ENCODE data around the gene KIF5A.

The KIF5A gene

DNA sequence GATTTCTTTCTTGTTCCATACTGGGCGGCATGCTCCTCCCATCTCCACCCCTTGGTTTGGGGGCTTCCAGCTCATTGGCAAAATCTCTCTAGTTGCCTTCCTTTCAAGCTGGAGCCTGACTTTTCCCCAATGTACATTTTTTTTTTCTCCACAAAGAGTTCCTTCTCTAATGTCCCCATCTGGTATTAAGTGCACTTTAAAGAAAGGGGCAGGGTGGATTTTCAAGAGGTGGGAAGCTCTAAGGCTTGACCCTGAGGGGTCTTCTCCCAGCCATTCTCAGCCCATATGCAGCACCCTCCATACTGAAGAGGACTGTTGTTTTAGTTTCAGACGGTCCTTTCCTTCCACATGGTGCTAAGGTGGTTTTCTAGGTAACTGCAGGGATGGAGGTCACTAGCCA lies 35.3 kb downstream of the KIF5A start:
- DNase-seq = no peak

DNA sequence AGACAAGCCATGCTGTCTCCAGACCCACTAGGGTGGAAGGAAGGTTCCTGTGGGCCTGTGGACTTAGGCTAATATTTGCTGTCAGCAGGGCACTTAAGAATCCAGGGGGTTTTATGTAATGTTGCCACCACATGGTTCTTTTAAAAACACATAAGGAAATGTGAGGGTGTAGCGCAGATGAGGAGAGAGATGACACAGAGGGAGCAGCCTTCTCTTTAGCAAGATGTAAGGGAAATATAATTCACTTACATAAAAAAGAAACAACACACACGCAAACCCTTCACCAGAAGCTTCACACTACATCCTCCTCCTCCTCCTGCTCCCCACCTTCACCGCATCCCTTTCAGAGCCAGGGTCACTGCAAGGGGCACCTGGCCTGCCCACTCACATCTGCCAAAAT lies 36.3 kb downstream of the KIF5A start:
- no peak for DNase-seq

DNA sequence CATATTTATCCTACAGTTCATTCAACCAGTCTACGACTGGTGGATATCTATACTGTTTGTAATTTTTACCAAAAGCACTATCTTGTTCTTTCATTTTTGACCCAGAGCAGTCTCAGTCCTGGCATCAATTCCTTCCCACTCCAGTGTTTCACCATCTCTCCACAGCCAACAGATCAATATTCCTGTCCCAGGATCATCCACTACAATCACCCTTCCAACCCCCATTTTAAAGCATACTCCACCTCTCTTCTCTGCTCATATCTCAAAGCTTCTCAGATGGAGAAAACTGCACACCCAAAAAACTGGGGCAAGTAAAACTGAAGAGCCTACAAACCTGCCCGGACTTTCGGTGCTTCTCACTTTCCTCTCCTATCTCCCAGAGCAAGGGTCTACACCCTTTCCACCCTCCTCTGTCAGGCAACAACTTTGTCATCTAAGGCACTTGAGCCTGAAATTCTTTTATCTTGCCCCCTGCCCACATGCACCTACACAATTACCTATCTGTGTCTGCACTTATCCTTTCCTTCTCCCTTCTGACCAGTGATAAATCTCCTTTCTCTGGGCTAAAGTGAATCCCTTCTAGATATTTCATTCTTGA lies 37.1 kb downstream of the KIF5A start:
- DNase-seq = no peak

DNA sequence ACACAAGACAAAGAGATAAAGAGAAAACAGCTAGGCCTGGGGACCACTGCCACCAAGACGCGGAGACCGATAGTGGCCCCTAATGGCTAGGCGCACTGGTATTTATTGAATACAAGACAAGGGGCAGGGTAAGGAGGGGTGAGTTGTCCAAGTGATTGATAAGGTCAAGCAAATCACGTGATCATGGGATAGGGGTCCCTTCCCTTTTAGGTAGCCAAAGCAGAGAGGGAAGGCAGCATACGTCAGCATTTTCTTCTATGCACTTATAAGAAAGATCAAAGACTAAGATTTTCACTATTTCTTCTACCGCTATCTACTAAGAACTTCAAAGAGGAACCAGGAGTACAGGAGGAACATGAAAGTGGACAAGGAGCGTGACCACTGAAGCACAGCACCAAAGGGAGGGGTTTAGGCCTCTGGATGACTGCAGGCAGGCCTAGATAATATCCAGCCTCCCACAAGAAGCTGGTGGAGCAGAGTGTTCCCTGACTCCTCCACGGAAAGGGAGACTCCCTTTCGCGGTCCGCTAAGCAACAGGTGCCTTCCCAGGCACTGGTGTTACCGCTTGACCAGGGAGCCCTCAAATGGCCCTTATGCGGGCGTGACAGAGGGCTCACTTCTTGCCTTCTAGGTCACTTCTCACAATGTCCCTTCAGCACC lies 39.2 kb downstream of the KIF5A start:
- DNase-seq = peak; percentile 68

DNA sequence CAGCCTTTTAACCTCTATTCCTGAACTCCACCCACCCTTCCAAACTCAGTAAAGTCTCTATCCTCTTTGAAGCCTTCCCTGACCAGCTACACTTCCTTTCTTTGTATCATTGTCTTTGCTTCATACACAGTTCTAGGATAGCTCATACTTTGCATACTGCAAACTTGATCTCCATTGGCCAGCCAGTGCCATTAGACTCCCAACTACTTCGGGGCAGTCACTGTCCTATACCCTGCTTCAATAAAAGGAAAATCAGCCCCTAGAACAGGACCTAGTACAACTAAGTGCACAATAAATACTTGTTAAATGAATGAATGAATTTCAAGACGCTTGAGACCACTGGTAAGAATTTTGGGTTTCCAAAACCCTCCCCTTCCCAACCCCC lies 40.6 kb downstream of the KIF5A start:
- DNase-seq = no peak

DNA sequence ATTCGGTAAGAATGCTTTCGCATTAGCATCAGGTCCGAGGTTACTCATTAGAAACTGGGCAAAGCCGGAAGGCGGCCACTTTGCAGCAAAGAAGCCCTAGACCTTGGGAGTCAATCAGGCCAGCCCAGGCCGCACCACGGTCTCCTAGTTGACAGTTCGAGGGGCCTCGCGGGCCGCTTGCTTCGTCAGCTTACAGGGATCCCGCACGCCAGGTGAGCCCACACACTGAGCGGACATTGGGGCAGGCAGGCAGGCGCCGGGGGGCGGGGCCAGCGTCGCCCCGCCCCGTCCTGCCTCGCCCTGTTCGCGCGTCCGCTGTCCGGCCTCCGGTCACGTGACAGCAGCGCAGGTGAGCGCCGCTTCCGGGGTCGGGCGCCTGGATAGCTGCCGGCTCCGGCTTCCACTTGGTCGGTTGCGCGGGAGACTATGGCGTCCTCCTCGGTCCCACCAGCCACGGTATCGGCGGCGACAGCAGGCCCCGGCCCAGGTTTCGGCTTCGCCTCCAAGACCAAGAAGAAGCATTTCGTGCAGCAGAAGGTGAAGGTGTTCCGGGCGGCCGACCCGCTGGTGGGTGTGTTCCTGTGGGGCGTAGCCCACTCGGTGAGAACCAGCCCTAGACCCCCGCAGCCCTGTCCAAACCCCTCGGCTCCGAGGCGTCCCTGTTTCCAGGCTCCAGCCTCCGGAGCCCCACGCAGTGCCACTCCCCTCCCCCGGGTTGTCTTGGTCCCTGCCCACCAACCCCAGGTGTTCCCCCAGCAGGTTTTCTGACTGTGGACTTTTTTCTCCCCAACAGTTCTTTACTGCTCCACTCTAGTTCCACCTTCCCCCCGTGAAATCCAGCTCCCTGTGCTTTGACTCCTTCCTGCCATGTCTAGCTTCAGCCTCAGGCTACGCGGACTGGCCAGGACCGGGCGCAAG lies 41.3 kb downstream of the KIF5A start, which contains the start of gene PIP4K2C:
Gene PIP4K2C (plus strand): TSS at position 329 of the 918 bp plus-strand sequence. CDS start 98 bp downstream, at position 427.
- peak; percentile 97 for DNase-seq

DNA sequence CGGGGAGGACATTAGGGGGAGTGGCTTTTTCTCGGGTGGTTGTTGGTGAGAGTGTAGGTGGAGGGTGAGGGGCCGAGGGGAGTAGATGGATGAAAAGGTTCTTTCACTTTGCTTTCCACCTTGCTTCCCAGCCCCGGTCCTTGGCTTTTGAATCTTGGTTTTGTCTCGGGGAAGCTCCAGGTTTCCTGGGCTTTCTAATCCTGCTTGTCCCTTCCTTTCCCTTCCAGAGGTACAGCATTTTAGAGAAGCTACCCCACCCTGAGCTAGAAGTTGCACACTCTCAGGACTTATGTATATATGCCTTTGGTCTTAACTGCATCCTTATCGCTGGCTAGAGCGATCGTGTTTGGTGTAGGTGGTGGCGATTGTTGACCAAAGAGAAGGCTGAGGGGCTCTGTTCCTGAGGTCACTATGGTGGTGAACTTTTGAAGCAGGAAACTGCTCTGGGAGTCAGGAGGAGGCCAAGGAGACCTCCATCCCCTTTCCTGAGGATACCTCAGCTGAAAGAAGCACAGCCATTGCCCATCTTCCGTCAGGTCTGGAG lies 42.0 kb downstream of the KIF5A start:
- DNase-seq = no peak

DNA sequence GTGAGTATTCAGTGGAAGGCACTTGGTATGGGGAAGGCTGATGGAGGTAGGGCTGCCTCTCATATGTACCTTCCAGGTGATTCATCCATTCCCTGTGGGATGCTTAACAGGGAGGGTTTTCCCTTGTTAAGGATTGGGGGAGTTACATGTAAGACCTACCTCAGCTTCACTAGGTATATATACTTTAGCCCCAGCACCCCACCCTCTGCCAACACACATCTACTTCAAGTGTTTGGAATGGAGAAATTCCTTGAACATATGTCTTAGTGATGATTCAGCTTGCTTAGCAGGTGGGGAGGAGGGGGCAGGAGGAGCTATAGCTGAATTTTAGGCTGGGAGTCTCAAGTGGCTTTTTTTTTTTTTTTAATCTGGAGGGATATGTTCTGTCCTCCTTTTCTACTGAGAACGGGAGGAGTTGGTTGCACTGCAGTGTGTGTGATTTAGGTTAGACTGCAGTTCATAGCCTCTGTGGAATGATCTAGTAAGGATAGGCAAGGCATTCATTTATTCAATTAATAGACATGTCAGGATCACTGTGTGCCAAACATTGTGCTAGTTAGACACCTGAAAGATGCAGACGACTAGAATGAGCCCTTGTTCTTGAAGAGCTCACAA lies 42.8 kb downstream of the KIF5A start:
- no peak for DNase-seq

DNA sequence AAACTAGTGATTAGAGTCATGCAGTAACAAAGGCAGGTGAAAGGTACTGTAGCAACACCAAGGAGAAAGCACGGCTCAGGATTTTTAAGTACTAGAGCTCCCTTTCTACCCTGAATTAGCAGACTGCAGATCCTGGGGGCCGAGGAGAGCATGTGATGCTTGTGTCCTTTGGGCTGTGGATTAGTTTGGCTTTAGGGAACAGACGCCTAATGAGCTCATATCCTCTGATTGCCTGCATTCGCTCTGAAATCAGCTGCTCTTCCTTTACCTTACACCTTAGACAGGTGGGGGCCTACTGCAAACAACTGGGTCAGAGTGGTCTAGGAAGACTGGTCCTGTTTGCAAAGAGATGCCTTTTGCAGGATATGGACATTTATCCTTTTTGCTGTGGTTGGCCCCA lies 43.3 kb downstream of the KIF5A start:
- no peak for DNase-seq

DNA sequence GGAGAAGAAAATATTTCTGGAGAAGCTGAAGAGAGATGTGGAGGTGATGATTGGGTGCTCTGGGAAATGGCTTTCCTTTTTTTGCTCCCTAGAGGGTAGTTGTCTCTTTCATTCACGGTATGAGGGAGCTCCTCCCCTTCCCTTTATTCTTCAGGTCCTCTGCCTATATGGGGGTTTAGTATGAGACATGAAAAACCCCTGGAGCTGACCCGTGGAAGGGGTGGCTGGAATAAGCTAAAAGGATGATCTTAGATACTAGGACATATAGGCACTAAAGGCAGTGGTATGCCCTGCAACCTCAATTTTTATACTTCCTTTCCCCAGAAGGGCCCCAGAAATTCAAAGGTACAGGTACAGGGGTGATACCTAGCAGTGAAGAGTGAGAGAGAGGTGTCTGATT lies 50.6 kb downstream of the KIF5A start:
- DNase-seq = no peak

DNA sequence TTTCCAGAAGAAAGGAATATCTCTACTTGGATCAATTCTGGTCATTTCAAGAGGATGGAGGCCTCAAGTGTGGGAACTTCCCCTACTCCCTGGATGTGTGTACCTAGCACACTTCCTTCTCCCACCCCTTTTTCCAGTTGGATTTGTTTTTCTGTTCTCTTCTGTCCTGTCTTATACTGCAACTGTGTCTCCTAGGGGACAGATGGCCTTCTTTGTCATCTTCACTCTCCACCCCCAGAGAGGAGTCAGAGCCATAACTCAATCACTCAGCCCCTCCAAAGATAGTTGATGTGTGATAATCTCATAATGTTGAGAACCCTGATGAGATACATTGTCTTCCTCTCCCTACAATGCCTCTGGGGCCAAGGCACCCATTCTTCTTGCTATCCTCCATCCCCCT lies 52.7 kb downstream of the KIF5A start:
- no peak for DNase-seq

DNA sequence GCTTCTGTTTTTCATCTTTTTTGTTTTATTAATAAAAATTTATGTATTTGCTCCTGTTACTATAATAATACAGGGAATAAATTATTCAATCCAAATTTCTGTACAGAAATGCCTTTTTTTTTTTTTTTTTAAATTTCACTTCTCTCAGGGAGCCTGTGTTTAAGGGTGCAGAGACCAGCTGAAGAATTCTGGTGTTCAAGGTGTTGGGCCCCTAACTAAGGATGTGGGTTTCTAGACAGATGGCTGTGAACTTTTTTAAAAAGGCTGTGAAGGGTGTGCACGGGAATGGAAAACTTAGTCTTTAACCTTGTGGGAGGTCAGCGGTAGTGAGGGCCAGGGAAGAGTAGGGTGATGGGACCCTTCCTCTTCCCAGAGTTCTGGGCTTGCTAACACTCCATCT lies 53.5 kb downstream of the KIF5A start:
- no peak for DNase-seq

DNA sequence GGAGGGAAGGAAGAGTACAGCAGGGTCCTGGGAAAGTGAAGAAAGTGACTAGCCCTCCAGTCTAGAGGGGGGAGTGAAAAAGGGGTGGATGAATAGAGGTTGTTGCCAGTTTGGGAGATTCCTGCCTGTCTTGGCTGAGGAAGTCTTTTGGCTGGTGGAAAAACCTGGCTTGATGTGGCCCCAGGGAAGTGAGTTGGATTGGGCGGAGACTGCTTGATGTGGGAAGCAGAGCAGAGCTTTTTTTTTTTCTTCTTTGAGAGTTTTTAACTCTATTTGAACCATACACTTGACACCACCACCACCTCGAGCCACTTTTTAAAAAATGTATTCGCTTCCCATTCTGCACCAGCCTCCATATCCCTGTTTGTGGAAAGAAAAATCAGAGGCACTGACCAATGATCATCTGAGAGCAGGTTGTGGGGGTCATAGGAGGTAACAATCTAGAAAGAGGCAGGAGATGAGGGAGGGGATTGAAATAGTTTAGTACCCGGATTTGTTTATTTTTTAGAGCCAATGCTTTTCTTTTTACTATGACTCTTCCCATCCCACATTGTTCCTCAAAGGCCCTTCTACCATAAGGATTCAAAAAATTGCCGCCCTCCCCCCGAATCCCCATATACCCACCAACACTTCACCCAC lies 54.1 kb downstream of the KIF5A start:
- DNase-seq = peak; percentile 61

DNA sequence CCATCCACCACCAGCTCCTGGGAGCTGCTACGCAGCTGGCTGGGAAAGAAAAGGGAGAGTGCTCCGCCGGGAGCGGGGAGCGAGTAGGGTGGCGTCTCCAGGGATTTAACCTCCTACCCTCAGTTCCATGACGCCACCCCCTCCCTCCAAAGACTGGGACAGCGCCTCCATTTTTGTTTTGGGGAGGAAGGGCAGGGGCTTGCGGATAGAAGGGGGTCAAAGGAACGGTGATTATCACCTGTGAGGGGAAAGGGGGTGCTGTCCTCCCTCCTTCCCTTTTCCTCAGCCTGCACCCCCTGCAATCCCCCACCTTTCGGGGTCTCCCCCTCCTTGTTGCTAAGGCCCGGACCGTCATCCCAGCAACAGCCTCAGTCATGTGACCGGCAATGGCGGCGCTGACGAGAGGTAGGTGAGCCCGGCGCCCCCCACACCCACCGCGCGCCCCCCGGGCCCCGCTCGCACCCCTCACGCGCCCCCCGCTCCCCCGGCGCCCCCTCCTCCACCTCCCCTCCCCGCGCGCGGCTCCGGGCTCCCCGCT lies 54.7 kb downstream of the KIF5A start, which contains the start of gene DTX3:
Gene DTX3 (plus strand): TSS at position 371 of the 538 bp plus-strand sequence. CDS start 1,694 bp downstream, outside the sequence.
- DNase-seq = peak; percentile 69

DNA sequence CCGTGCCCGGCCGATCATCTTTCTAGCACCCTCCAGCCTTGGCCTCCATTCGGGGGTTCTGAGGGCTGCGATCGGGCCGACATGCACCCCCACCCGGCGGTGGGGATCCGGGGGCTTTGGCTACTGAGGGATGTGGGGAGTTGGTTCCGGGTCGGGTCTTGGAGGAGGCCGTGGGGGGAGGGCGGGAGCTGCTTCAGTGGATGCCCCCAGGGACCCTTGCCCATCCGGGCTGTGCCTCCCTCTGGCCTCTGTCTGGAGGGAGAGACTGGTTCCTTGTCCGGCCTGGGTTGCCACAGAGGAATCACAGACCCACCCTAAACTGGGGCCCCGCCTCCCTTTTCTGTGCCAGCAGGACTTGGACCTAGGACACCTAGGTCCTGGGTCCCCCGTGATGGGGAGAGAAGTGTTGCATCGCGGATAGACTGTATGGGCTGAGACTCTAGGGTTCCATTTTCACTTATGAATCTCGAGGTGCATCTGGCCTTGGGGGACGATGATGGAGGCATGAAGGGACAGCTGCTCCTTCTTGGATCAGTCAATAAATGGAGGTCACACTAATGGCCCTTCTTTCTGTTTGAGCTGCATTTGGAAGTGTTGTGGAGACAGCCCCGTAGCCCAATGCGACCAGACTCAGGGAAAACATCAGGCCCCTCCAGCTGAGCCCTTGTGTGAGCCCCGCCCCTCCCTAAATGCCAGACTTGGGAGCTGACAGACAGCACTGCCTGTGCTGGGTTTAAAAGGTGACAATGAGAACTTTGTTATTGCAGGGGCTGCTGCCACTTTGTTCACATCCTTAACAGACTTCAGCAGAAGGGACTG lies 55.4 kb downstream of the KIF5A start:
- DNase-seq = peak; percentile 56

DNA sequence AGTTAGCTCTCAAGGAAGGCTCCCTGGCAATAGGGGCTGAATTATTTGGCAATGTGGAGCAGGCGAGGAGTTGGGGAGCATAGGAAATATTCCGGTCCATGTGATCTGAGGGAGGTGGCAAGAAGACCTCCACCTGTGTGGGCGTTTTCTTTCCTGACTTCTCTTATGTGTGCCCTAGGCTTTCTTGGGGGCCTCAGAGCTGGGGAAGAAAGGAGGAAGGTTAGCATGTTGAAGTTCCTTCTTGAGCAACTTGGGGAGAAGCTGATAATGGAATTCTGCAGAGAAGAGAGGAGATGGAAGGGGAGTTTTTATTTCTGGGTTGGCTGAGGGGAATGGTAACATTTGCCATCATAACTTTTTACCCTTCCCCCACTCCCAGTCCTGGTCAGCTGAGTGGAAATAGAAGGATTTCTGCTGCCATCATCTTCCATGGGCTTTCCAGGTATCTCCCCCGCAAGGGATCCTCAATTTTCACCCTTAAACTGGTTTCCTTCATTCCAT lies 56.0 kb downstream of the KIF5A start:
- DNase-seq = no peak

DNA sequence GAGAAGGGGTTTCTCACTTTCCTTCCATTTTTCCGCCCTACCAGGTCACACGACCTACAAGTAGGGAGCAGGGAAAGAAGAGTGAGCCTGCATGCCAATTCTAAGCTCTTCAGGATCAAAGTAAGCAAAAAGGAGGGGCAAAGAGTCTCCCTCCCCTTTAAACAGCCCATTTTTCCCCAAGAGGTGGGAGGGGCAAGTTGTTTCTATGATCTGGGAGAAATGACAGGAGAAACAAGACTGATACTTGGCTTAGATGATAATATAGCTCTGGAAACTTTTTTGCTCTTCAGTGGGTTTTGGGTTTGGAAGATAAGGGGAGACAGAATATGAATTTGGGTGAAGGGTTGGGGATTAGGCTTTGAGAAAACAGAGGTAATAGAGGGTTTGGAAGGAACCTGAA lies 56.6 kb downstream of the KIF5A start:
- DNase-seq = no peak

DNA sequence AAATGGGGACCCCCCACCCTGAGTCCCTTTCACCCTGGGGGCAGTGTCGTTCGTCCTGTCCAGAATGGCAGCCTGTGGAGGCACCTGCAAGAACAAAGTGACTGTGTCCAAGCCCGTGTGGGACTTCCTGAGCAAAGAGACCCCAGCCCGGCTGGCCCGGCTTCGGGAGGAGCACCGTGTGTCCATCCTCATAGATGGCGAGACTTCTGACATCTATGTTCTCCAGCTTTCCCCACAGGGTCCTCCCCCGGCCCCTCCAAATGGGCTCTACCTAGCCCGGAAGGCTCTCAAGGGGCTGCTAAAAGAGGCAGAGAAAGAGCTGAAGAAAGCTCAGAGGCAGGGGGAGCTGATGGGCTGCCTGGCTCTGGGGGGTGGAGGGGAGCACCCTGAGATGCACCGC lies 57.0 kb downstream of the KIF5A start:
- no peak for DNase-seq

DNA sequence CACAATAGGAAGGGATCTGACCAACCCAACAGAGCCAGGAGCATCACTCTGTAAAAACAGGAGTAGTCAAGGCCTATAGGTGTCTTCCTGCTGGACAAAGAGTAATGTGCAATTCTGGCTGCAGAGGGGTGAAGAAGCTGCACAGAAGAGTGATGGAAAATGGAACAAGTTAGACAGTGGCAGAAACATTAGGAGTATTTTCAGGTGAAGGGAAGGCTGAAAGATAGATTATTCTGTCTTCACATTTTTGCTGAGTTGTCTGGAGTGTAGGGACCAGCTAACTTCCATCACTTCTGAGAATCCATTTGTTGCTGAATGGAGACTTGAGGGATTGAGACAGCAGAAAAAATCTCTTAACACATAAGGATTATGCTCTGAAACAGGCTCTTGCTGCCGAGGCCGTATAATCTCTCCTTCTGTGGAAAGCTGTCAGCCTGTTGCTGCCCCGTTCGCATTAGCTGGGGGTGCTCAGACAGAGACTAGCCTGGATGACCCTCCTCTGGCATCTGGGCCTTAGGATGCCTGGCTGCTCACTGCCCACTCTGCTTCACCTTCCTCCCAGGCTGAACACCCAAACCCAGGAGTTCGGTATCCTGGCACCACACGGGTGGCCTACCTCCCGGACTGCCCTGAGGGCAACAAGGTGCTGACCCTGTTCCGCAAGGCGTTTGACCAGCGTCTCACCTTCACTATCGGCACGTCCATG lies 58.3 kb downstream of the KIF5A start:
- peak; percentile 24 for DNase-seq

DNA sequence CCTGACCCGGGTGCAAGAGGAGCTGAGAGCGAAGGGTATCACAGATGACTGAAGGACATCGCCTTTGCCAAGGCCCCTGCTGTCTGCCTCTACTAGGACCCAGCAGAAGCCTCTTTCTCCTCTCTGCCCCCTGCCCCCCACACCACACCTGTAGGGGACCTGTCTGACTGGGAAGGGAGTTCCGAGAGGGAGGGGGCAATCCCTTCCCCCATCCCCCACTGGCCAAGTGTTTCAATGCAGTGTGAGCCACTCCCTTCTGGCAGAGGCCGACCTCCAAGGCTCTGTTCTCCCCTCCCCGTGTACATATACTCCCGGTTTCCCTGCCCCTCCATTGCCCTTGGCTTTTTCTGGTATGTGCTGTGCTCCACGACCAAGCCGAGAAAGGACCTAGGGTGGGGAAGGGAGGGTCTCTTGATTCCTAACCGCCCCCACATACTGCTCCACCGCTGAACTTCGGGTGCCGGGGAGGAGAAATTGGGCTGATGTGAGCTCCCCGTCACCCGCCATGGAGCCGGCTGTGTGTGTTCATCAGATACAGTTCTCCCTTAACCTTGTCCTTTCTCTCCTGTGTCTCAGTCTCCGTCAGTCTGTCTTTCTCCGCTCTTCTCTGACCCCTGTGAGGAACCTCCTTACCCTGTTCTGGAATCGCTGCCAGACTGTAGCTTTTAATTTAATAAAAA lies 59.4 kb downstream of the KIF5A start:
- DNase-seq = no peak
